ENCODE measurements around the gene SAC3D1. TPM values are rescaled to one million over a fixed set of nuclear protein-coding genes. Genes with fewer than 3 reads are reported as not detected.

Gene SAC3D1
- total and polyA plus RNA-seq, 2 of the 8 experiments (the other 6 are each of a cell fraction or from before 2014, with no cell fraction given), result 19.4 to 25.8 TPM

- Histone ChIP-seq H3K79me1 (ENCODE audit: low read depth, low read length) (no peaks in the 10 kb centered on the region), H3K27ac (ENCODE audit: low read depth, low read length) (no peak overlapping the region), H4K5ac (ENCODE audit: insufficient read length, low read depth, low read length) (no peak overlapping the region), H3K18ac (ENCODE audit: extremely low read depth, low read length) (no peak overlapping the region), H3K27me3 (replicated peaks in 1 of 4; ENCODE audit: control insufficient read depth in 3 of 4, extremely low read depth in 1 of 4, insufficient read depth in 3 of 4, low read length in 3 of 4) (no peaks in the 10 kb centered on the region; a peak in 2 of 7 replicates), H3K79me2 (ENCODE audit: control insufficient read depth in 1 of 2, insufficient read depth in 2 of 2, low read length in 2 of 2) (no peaks in the 10 kb centered on the region), H2BK5ac (ENCODE audit: low read depth, low read length) (no peak overlapping the region), H3K9me3 (ENCODE audit: insufficient read depth in 2 of 2, low read depth in 1 of 2, low read length in 1 of 2) (no peaks in the 10 kb centered on the region), H3K23ac (ENCODE audit: insufficient read length) (no peak overlapping the region), H2AK5ac (ENCODE audit: low read depth, low read length) (no peak overlapping the region), H2BK12ac (ENCODE audit: low read depth, low read length) (no peak overlapping the region), H3K4me2 (ENCODE audit: insufficient read depth in 1 of 2, low read depth in 2 of 2, low read length in 2 of 2) (no peak overlapping the region), H3K4ac (replicated peaks; ENCODE audit: insufficient read length, low read depth, low read length) (no peak overlapping the region), H3K4me1 (replicated peaks in 1 of 4; ENCODE audit: control insufficient read depth in 3 of 4, insufficient read depth in 4 of 4, low read length in 3 of 4) (no peaks in the 10 kb centered on the region), H2AFZ (ENCODE audit: low read length) (no peak overlapping the region), H2BK120ac (replicated peaks; ENCODE audit: low read depth, low read length) (no peak overlapping the region), H3K14ac (ENCODE audit: insufficient read length) (no peak overlapping the region), H3K9ac (replicated peaks in 1 of 4; ENCODE audit: extremely low read depth in 1 of 4, low read depth in 3 of 4, low read length in 3 of 4) (no peak overlapping the region), H2BK20ac (ENCODE audit: low read length) (no peak overlapping the region), H4K20me1 (replicated peaks in 1 of 2; ENCODE audit: control insufficient read depth in 1 of 2, insufficient read depth in 2 of 2, low read length in 2 of 2) (no peaks in the 10 kb centered on the region), H3K56ac (replicated peaks; ENCODE audit: insufficient read length, low read depth, low read length) (no peak overlapping the region), H3K36me3 (ENCODE audit: control insufficient read depth in 2 of 4, insufficient read depth in 4 of 4, low read length in 3 of 4) (no peaks in the 10 kb centered on the region), H3K4me3 (ENCODE audit: extremely low read depth in 1 of 4, insufficient read depth in 2 of 4, low read depth in 3 of 4, low read length in 4 of 4) (no peak overlapping the region), H4K91ac (replicated peaks; ENCODE audit: insufficient read length, low read length) (no peak overlapping the region), H2BK15ac (ENCODE audit: low read length) (no peak overlapping the region), H4K8ac (ENCODE audit: extremely low read depth, insufficient read depth, low read length) (no peak overlapping the region; the same call in 1 of the 2 replicates), H3K23me2 (ENCODE audit: low read depth, low read length) (no peaks in the 10 kb centered on the region)
- ChIA-PET CTCF (ENCODE audit: partially characterized antibody) (interaction anchor here (0.6 to 4.2 kb wide), 4 partner anchors 9 to 185 kb away, joined by 3 to 28 read pairs (median 4); no protein-coding TSS in a partner anchor), POLR2A (ENCODE audit: partially characterized antibody) (interaction anchor here (0.7 to 3.4 kb wide), 3 partner anchors 9 to 18 kb away, joined by 3 to 16 read pairs (median 8); no protein-coding TSS in a partner anchor)
- FAIRE-seq, result no peak
- TF ChIP-seq SUZ12 (IDR thresholded peaks at IDR 0.05; ENCODE audit: low read length), result no peak
- no peak for TF ChIP-seq BRCA1 (IDR thresholded peaks at IDR 0.05; ENCODE audit: low read depth, low read length)
- no peak for TF ChIP-seq HDAC6 (IDR thresholded peaks at IDR 0.05; ENCODE audit: low read depth, low read length)
- no peak for TF ChIP-seq CTBP2 (IDR thresholded peaks at IDR 0.05; ENCODE audit: borderline replicate concordance, insufficient read depth, insufficient read length, low read length)
- TF ChIP-seq SRF (IDR thresholded peaks at IDR 0.05; ENCODE audit: low read depth, low read length), result no peak
- TF ChIP-seq RFX5 (IDR thresholded peaks at IDR 0.05; ENCODE audit: borderline replicate concordance, low read depth, low read length), result no peak
- TF ChIP-seq EGR1 (IDR thresholded peaks at IDR 0.05; ENCODE audit: borderline replicate concordance, low read depth, low read length), result no peak
- TF ChIP-seq CHD2 (IDR thresholded peaks at IDR 0.05; ENCODE audit: low read length), result no peak
- no peak for TF ChIP-seq SAP30 (IDR thresholded peaks at IDR 0.05; ENCODE audit: insufficient read depth, insufficient replicate concordance, low read length)
- TF ChIP-seq GTF2F1 (IDR thresholded peaks at IDR 0.05; ENCODE audit: borderline replicate concordance, low read depth, low read length), result no peak
- no peak for TF ChIP-seq TCF12 (IDR thresholded peaks at IDR 0.05; ENCODE audit: low read depth, low read length)
- TF ChIP-seq FOSL1 (IDR thresholded peaks at IDR 0.05; ENCODE audit: insufficient read depth, low read depth, low read length), result no peak
- TF ChIP-seq CBX5 (IDR thresholded peaks at IDR 0.05; ENCODE audit: low read depth, low read length), result no peak
- TF ChIP-seq TEAD4 (IDR thresholded peaks at IDR 0.05; ENCODE audit: low read depth, low read length), result no peak
- no peak for TF ChIP-seq KDM4A (IDR thresholded peaks at IDR 0.05; ENCODE audit: low read depth, low read length, severe bottlenecking)
- no peak for DNase-seq (ENCODE audit: low read depth in 1 of 2, low spot score in 2 of 2)
- whole genome bisulfite sequencing, 2 experiments (ENCODE audit: extremely low coverage in 1 of 2, insufficient coverage in 1 of 2, insufficient read length in 1 of 2, insufficient replicate concordance in 2 of 2, low coverage in 1 of 2, low lambda C conversion rate in 2 of 2, missing lambda C conversion rate in 1 of 2), result 95% methylated on average over 6 of the region's 7 CpGs; no CpG with 5 or more reads in 1 of the 2 experiments
Observed at GRCh38 chr11:65057526-65057925, 16.5 kb downstream of the SAC3D1 start.
